SK-N-MC (cell line): Measurements from ENCODE around the gene RTN1.

Experiments
- EZH2 ChIP-seq: fragments of 200-600 bp; sonication (generic); IDR thresholded peaks from one replicate; pipeline ENCODE4 v1.6.1; 2017; ENCODE audit warnings: antibody characterized with exemption
- POLR2AphosphoS5 ChIP-seq: IDR thresholded peaks from 2 replicates; pipeline ENCODE4 v1.6.1; 2012; ENCODE audit warnings: mild to moderate bottlenecking, low read depth, low read length, borderline replicate concordance

GRCh38 chr14:59831121-59831730, 39.4 kb downstream of the RTN1 start:
- TF ChIP-seq POLR2AphosphoS5 = no peak
- TF ChIP-seq EZH2 = no peak
